Esophagus muscularis mucosa (tissue), 3 donors: Measurements from ENCODE around the gene UNC13B.

Source experiments
- POLR2A ChIP-seq: fragments of 450-650 bp; IDR thresholded peaks from one replicate; pipeline ENCODE4 v1.6.1; 2017; ENCODE audit warnings: antibody characterized with exemption, moderate library complexity, mild to moderate bottlenecking, low read depth
- TF ChIP-seq, protein P1 (sequence below), 3 experiments: fragments of 200-600 bp in 2 of 3; fragments of 450-650 bp in 1 of 3; sonication (generic) in 2 of 3; IDR thresholded peaks; one replicate each; pipeline ENCODE4 v1.5.1; 2017 to 2019; ENCODE audit warnings: antibody characterized with exemption in 3 of 3, mild to moderate bottlenecking in 2 of 3, moderate library complexity in 1 of 3

DNA sequence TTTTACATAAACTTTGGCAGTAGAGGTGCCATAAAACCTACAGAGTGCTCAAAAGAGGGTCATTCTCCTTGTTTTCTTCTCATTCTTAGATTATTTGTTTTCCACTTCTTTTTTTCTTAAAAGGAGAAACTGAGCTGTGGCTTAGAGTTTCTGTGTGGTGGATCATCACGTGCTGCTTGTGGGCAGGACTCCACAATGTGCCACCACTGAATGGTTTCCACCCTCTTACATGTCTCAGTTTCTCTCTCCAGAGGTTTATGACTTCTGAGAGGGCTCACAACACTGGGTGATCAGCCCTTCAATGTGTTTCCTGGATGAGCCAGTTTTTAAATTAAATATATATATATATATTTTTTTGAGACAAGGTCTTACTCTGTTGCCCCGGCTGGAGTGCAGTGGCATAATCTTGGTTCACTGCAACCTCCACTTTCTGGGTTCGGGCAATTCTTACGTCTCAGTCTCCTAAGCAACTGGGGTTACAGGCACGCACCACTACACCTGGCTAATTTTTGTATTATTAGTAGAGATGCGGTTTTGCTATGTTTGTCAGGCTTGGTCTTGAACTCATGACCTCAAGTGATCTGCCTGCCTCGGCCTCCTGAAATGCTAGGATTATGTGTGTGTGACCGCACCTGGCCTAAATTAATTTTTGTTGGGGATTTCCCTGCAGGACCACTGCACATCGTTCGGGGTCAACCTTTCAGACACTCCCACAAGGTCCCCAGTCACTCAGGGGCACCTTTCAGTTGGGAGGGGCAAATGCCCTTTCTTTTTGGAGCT is 3.1 kb upstream of the UNC13B start:
- TF ChIP-seq, protein P1, sequence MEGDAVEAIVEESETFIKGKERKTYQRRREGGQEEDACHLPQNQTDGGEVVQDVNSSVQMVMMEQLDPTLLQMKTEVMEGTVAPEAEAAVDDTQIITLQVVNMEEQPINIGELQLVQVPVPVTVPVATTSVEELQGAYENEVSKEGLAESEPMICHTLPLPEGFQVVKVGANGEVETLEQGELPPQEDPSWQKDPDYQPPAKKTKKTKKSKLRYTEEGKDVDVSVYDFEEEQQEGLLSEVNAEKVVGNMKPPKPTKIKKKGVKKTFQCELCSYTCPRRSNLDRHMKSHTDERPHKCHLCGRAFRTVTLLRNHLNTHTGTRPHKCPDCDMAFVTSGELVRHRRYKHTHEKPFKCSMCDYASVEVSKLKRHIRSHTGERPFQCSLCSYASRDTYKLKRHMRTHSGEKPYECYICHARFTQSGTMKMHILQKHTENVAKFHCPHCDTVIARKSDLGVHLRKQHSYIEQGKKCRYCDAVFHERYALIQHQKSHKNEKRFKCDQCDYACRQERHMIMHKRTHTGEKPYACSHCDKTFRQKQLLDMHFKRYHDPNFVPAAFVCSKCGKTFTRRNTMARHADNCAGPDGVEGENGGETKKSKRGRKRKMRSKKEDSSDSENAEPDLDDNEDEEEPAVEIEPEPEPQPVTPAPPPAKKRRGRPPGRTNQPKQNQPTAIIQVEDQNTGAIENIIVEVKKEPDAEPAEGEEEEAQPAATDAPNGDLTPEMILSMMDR (IDR thresholded peaks at IDR 0.05), result no peak
- no peak for TF ChIP-seq POLR2A
